Measurements from ENCODE around the gene FAM180A.

- no peak for TF ChIP-seq SUZ12 (IDR thresholded peaks at IDR 0.05; ENCODE audit: extremely low read depth, insufficient read depth, insufficient read length)
- no peak for TF ChIP-seq ZNF274 (IDR thresholded peaks at IDR 0.05; ENCODE audit: low read depth, low read length)
Measured at GRCh38 chr7:135704074-135704473, 44.5 kb downstream of the FAM180A start.
